22Rv1 (cell line): ENCODE measurements around the gene GSDMA.

Experiments
- CTCF ChIP-seq: fragments of 450-650 bp; IDR thresholded peaks from 2 replicates; pipeline ENCODE4 v1.5.1; 2017; ENCODE audit warnings: mild to moderate bottlenecking
- ZFX ChIP-seq: fragments of 450-650 bp; IDR thresholded peaks from 2 replicates; pipeline ENCODE4 v1.6.1; 2017; ENCODE audit warnings: antibody characterized with exemption, borderline replicate concordance

GRCh38 chr17:40025991-40026815, 63.4 kb downstream of the GSDMA start:
- TF ChIP-seq CTCF, result no peak
- no peak for TF ChIP-seq ZFX
